Calu3 (cell line): Measurements from ENCODE around the gene RBM14. TPM values are rescaled to one million over a fixed set of nuclear protein-coding genes. Genes with fewer than 3 reads are reported as not detected.

ENCODE experiments used
- BruUV-seq: library from RNA; stranded (reverse); fragments of 400-500 nt; replicated peaks from 2 replicates; lab custom pipeline; 2021; lab: Mats Ljungman, UMichigan
- CTCF ChIA-PET: fragments of 300-600 bp; sonication (Branson Sonifier 250); formaldehyde crosslinking; loops from one replicate; lab custom pipeline; 2022; ENCODE audit warnings: antibody characterized with exemption; lab: Charles Lee
- DNase-seq: peaks from one replicate; pipeline ENCODE4 v3.0.0; 2022
- H3K27ac Mint-ChIP-seq: one replicate; pipeline ENCODE4 v1.8.0; 2022; ENCODE audit warnings: mixed read lengths; ENCODE audit not compliant: unreplicated experiment
- H3K27me3 Mint-ChIP-seq: one replicate; pipeline ENCODE4 v1.8.0; 2022; ENCODE audit warnings: mixed read lengths; ENCODE audit not compliant: unreplicated experiment
- H3K36me3 Mint-ChIP-seq: one replicate; pipeline ENCODE4 v1.8.0; 2022; ENCODE audit warnings: mild to moderate bottlenecking, moderate library complexity, mixed read lengths; ENCODE audit not compliant: insufficient read depth, unreplicated experiment
- H3K4me1 Mint-ChIP-seq: one replicate; pipeline ENCODE4 v1.8.0; 2022; ENCODE audit warnings: mild to moderate bottlenecking, low read depth, mixed read lengths; ENCODE audit not compliant: unreplicated experiment
- H3K4me3 Mint-ChIP-seq: one replicate; pipeline ENCODE4 v1.8.0; 2022; ENCODE audit warnings: mild to moderate bottlenecking, low read depth, moderate library complexity, mixed read lengths; ENCODE audit not compliant: unreplicated experiment
- H3K9me3 Mint-ChIP-seq: one replicate; pipeline ENCODE4 v1.8.0; 2022; ENCODE audit warnings: low read depth, mixed read lengths; ENCODE audit not compliant: unreplicated experiment
- intact Hi-C: fragments of 100-400 bp; cut with micrococcal nuclease; formaldehyde crosslinking; loops from one replicate; pipeline ENCODE4 v1.10.0; 2022; ENCODE audit not compliant: unreplicated experiment
- total RNA-seq: library from RNA; stranded (reverse); gene quantifications from 2 replicates; pipeline ENCODE4 v1.2.3, GENCODE V29; 2022
- TF ChIP-seq, protein P1 (sequence below): fragments of 200-600 bp; IDR thresholded peaks from one replicate; pipeline ENCODE4 v1.8.0; 2022; ENCODE audit warnings: antibody characterized with exemption; ENCODE audit not compliant: unreplicated experiment

The RBM14 gene
- total RNA-seq, 1 experiment from 2014 or later = 107 TPM

DNA sequence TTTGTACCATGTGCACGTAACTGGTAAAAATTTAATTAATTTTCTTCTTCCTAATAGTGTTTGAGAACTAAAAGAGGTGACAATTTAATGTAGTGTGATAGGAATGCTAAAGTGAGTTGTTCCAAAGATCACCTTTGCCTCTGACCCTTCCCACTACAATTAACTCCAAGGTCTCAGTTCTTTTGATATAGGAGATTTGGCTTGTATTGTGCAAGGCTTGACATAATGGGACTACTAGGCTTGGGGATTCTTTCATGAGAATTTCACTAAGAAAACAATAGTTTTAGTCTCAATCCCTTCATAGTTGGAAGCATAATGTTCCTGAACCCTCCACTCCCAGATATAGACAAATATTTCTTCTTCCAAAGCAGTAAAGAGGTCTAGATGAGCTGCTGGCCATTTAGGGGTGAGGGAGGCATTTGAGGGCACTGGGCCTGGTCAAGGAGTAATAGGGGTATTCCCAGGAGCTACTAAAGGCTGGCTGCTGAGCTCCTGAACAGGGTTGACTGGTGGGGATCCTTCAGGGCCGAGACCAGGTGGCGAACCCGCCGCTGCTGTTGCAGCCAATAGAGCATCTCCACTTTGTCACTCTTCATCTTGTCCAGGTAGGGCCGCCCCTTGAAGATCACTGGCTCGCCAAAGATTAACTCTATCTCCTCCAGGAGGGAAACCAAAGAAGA, 26.3 kb upstream of the RBM14 start:
- H3K4me3 Mint-ChIP-seq = no peak overlapping the region
- no peak overlapping the region for H3K27ac Mint-ChIP-seq
- peaks cover 25% of the 10 kb centered on the region for H3K36me3 Mint-ChIP-seq
- H3K9me3 Mint-ChIP-seq = no peaks in the 10 kb centered on the region
- intact Hi-C loops = no loop called here
- BruUV-seq = no TSS peak
- no peak for DNase-seq
- TF ChIP-seq, protein P1, sequence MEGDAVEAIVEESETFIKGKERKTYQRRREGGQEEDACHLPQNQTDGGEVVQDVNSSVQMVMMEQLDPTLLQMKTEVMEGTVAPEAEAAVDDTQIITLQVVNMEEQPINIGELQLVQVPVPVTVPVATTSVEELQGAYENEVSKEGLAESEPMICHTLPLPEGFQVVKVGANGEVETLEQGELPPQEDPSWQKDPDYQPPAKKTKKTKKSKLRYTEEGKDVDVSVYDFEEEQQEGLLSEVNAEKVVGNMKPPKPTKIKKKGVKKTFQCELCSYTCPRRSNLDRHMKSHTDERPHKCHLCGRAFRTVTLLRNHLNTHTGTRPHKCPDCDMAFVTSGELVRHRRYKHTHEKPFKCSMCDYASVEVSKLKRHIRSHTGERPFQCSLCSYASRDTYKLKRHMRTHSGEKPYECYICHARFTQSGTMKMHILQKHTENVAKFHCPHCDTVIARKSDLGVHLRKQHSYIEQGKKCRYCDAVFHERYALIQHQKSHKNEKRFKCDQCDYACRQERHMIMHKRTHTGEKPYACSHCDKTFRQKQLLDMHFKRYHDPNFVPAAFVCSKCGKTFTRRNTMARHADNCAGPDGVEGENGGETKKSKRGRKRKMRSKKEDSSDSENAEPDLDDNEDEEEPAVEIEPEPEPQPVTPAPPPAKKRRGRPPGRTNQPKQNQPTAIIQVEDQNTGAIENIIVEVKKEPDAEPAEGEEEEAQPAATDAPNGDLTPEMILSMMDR = no peak
- CTCF ChIA-PET = no interaction called here
- no peaks in the 10 kb centered on the region for H3K4me1 Mint-ChIP-seq
- H3K27me3 Mint-ChIP-seq = no peaks in the 10 kb centered on the region

DNA sequence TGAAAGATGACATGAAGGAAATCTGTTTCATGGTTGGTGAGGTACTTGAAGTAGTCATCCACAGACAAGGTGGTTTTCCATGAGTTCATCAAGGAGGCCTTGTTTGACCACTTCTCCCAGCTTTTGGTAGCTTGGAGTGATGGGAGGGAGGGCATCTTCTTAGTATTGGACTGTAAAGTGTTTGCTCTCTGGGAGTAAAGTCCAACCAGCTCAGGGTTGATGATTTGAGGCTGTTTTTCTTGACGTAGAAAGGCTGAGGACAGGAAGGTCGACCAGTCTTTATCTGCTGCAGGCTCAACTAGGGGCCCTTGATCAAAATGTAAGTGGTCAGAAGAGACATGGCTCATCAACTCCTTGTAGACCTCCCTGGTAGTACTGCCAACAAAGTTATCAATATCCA, 25.3 kb upstream of the RBM14 start:
- TF ChIP-seq, protein P1 = no peak
- CTCF ChIA-PET = no interaction called here
- BruUV-seq = no TSS peak
- no peaks in the 10 kb centered on the region for H3K27me3 Mint-ChIP-seq
- H3K4me1 Mint-ChIP-seq = no peaks in the 10 kb centered on the region
- peaks cover 25% of the 10 kb centered on the region for H3K36me3 Mint-ChIP-seq
- intact Hi-C loops = no loop called here
- DNase-seq = no peak
- H3K9me3 Mint-ChIP-seq = no peaks in the 10 kb centered on the region
- H3K27ac Mint-ChIP-seq = no peak overlapping the region
- H3K4me3 Mint-ChIP-seq = no peak overlapping the region

DNA sequence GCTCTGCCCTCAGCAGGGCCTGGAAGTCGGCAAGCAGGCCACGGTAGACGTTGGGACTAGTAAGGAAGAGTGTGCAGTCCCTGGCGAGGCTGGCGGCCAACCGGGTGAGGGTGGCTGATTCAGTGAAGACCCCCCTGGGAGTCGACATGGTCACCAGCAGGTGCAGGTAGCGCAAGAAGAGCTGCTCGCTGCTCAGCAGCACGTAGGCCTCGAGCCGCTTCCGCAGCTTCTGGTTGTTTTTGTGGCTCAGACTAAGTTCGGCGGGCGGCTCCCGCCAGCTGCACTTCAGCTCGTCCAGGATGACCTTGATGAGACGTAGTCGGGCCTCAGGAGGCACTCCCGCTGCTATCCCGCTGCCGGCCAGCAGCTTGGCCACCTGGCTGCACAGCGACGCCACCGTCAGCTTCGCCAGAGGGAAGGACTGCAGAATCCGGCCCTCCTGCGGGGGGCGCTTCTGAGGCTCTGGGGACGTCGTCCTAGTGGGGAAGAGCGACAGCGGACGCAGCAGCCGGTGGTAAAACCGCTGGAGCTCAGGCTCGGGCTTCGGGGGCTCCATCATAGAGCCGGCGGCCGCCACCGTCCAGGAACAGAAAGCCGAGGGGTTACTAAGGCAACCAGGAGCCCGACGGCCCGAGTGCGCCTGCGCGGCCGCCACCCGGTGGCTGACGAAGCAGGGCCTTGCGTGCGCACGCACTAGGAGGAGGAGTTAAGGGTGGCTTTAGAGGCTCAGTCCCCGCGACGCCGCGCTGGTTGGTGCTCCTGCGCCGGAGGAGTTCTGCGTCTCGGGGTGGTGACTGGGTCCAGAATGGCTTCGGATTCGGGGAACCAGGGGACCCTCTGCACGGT, 23.8 kb upstream of the RBM14 start, which contains the start of the genes CCDC87 and CCS:
Gene CCDC87, minus strand, starts transcription at position 607 of the 846 bp plus-strand sequence. Its CDS starts 48 bp downstream, at position 559.
Gene CCS, plus strand, starts transcription at position 729 of the 846 bp plus-strand sequence. Its CDS starts 77 bp downstream, at position 806.
- TF ChIP-seq, protein P1 = peak; percentile 50
- BruUV-seq = no TSS peak
- intact Hi-C loops = no loop called here

DNA sequence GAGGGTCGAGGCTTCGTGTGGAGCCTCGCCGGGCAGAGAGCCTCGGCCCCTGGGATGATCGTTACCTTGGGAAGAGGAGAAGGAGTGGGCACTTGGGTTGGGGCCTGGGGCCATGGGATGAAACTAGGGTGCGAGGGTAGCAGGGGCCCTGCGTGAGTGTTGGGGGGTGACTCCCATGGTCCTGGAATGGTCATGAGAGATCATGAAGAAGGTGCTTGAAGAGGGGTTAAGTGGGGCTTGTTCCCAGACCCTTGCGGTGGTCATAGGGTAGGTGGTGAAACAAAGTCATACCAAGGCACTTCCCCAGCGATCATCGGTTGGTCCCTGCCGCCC, 23.2 kb upstream of the RBM14 start:
- Mint-ChIP-seq H3K27me3 (no peaks in the 10 kb centered on the region), H3K4me1 (no peaks in the 10 kb centered on the region), H3K9me3 (no peaks in the 10 kb centered on the region), H3K4me3 (peak overlapping the region; percentile 87), H3K36me3 (peaks cover 25% of the 10 kb centered on the region), H3K27ac (peak overlapping the region; percentile 77)
- TF ChIP-seq, protein P1 = no peak
- DNase-seq = no peak
- TSS peak; percentile 73 for BruUV-seq
- intact Hi-C loops = no loop called here
- CTCF ChIA-PET = interaction anchor here (0.9 to 1.4 kb wide), 2 partner anchors 45 to 85 kb away, joined by 5 to 9 read pairs; partner anchors contain the start of gene RBM4

More for the DNA sequence above, 23.8 kb upstream of the RBM14 start, which contains the start of the genes CCDC87 and CCS:
- H3K27me3 Mint-ChIP-seq = no peaks in the 10 kb centered on the region
- H3K4me3 Mint-ChIP-seq = peak within 1 kb of the TSS; percentile 87
- peak; percentile 97 for DNase-seq
- no peaks in the 10 kb centered on the region for H3K4me1 Mint-ChIP-seq
- CTCF ChIA-PET = interaction anchor here (0.6 to 1.4 kb wide), 2 partner anchors 46 to 67 kb away, joined by 4 to 9 read pairs; partner anchors contain the start of gene RBM4
- peaks cover 25% of the 10 kb centered on the region for H3K36me3 Mint-ChIP-seq
- peak within 1 kb of the TSS; percentile 77 for H3K27ac Mint-ChIP-seq
- H3K9me3 Mint-ChIP-seq = no peaks in the 10 kb centered on the region
